CD4-positive, alpha-beta T cell treated with Interferon gamma for 1 hour (primary cell): ENCODE measurements around the gene MACF1.

Experiments
- DNase-seq: peaks from one replicate; pipeline ENCODE4 v3.0.0-alpha.2; 2020

Gene MACF1

GRCh38 chr1:39266269-39266668, 61.8 kb downstream of the MACF1 start:
- DNase-seq: no peak

- DNase-seq: no peak
Observed at GRCh38 chr1:39266792-39267191, 62.3 kb downstream of the MACF1 start.

- no peak for DNase-seq
Observed at GRCh38 chr1:39268112-39268581, 63.7 kb downstream of the MACF1 start.

DNA sequence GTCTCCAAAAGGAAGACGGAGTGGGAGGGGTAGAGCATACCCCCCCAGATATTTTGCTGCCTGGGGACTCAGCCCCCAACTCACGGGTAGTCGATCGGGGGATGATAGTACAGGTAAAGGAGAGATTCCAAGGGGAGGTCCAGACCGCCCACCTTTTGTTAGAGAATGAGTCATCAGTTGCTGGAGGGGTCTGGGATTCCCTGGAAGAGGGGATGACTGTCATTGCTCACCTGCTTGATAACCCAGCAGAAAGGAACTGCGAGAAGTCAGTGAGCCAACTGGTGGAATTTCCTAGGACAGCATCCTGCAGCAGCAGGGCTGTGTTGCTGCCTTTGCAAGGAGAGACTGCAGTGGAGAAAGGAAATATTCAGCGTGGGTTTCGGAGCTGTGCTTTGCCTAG, 64.4 kb downstream of the MACF1 start:
- DNase-seq: no peak

DNA sequence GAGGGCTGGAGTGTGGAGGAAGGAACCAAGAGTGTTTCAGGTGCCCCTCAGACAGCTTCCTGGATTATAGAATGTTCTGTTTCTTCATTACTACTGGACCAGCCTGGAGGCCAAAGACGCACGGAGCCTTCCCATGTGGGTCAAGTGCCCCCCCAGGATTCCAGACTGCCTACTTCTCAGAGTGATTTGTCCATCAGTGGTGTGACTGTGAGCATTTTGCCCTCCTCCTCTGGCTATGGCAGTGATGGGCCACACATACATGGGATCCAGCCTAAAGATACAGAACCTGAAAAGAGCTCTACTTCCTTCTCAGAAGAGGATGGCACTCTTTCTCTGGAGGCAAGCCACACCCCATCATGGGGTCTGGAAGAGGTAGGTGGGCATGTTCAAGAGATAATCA, 64.9 kb downstream of the MACF1 start:
- DNase-seq: no peak

- peak; percentile 51 for DNase-seq
Observed at GRCh38 chr1:39269791-39270342, 65.4 kb downstream of the MACF1 start.

GRCh38 chr1:39270368-39270767, 65.9 kb downstream of the MACF1 start:
- no peak for DNase-seq

- no peak for DNase-seq
Observed at GRCh38 chr1:39272027-39272797, 67.7 kb downstream of the MACF1 start.

DNA sequence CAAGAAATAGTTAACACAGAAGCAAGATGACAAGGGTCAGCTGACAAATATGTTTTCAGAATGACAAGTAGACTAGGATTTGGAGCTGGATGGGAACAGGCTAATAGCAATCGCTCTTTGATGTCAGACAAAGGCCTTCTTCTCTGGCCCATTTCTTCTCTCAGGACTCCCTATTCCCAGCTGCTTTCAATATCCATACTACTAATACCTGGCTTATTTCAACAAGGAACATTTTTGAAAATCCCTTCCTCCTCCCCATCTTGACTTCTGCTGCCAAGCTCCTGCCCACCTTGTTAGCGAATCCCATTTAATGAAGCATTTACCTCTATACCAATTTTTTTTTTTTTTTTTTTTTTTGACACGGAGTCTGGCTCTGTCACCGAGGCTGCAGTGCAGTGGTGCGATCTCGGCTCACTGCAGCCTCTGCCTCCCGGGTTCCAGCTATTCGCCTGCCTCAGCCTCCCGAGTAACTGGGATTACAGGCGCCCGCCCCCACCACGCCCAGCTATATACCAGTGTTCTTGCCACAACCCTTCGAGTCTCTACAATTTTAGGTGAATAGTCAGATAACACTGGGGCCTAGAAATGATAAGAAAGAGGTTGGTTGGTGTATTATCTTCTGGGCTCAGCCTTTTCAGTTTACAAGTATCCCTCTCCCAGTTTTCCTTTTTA, 68.4 kb downstream of the MACF1 start:
- no peak for DNase-seq

DNA sequence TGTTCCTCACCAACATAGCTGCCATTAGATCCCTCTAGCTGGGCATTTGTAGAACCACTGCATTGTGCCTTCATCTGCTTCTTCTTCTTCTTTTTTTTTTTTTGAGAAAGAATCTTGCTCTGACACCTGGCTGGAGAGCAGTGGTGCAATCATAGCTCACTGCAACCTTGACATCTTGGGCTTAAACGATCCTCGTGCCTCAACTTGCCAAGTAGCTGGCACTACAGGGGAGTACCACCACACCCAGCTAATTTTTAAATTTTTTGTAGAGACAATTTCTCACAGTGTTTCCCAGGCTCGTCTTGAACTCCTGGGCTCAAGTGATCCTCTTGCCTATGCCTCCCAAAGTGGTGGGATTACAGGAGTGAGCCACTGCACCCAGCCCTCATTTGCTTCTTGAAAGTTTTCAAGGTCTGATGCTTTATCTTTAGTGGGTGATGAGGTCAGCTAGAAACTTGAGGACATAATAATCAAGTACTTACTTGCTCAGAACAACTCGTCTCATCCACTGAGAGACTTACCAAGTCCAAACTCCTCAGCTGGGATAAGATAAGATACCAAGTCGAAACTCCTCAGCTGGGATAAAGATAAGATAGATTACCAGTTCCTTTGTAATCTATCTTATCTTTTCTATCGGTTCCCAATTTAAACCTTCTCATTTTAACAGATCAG, 71.5 kb downstream of the MACF1 start:
- no peak for DNase-seq

DNA sequence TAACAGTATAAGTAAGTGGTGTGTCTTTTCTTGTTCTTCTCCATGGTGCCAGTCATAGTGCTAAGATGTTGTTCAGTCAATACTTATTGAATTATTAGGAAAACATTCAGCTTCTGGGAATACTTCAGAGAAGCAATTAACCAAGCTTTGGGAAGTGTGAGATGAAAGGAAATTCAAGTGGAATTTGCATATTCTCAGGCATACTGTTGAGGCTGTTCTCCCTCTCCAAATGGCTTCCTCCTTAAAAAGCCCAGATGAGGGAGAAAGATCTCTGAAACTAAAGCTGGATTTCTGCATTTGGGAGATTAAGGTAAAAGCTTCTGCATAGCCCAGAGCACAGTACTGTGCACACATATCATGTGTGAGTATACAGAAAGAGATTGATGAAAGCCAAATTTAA, 73.4 kb downstream of the MACF1 start:
- no peak for DNase-seq

GRCh38 chr1:39282537-39283216, 78.2 kb downstream of the MACF1 start:
- no peak for DNase-seq

GRCh38 chr1:39283858-39284257, 79.4 kb downstream of the MACF1 start:
- DNase-seq: no peak

- DNase-seq: no peak
Observed at GRCh38 chr1:39287541-39287940, 83.0 kb downstream of the MACF1 start.

GRCh38 chr1:39288735-39289465, 84.4 kb downstream of the MACF1 start:
- DNase-seq: no peak

GRCh38 chr1:39292401-39292800, 87.9 kb downstream of the MACF1 start:
- DNase-seq: no peak

DNA sequence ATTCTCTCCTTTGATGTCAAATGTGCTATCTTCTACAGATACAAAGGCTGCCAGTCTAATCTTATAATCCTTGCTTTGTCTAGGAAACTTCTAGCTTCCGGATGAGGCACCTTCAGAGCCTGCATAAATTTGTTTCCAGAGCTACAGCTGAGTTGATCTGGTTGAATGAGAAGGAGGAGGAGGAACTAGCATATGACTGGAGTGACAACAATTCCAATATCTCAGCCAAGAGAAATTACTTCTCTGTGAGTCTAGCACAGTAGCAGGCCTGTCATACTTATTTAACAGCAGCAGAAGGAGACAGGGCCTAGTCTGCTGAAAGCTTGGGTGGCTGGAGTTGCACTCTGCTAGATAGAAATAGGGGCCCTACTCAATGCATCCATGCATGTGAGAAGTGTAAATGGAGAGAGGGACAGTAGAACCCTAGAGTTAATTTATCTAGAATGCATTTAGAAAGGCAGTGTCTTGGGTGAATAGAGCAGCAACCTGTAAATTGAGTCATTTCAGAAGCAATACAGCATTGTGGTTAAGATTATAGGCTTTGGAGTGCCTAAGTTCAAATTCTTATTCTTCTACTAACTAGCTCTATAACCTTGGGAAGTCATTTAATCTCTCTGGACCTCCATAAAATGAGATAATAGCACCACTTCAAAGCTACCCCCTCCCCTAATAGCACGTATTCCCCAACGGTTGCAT, 89.0 kb downstream of the MACF1 start:
- no peak for DNase-seq

GRCh38 chr1:39294531-39294930, 90.0 kb downstream of the MACF1 start:
- DNase-seq: no peak

GRCh38 chr1:39295901-39296300, 91.4 kb downstream of the MACF1 start:
- no peak for DNase-seq

DNA sequence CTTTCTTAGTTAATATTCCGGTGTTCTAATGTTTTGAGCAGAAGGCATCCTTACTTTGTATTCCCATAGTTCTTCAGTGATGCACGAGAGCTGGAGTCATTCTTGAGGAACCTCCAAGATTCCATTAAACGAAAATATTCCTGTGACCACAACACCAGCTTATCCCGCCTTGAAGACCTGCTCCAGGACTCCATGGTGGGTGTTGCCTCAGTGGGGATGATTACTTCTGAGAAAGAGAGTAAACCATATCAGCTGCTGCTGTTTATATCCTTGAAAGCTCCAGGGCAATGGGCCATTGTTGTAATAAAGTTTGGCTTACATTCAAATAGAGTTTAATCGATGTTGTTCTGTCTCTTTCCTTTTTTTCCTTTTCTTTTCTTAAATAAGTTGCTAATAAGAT, 93.1 kb downstream of the MACF1 start:
- DNase-seq: no peak

DNA sequence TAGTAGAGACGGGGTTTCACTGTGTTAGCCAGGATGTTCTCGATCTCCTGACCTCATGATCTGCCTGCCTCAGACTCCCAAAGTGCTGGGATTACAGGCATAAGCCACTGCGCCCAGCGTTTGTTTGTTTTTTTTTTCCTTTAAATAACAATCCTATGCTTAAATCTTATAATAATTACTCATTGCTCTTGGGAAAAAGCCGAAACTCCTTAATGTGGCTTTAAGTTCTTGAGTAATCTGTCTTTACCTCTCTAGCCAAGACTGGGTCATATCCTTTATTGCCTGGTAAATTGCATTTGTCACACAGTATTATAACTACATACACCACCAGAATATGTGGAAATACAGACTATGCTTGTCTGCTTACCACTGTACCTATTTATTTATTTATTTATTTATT, 97.1 kb downstream of the MACF1 start:
- no peak for DNase-seq

GRCh38 chr1:39305555-39305954, 101.1 kb downstream of the MACF1 start:
- DNase-seq: no peak
